ENCODE measurements around the gene DEUP1. TPM values are rescaled to one million over a fixed set of nuclear protein-coding genes. Genes with fewer than 3 reads are reported as not detected.
"Not testable (repeated sequence)": the region's sequence is repeated elsewhere in the genome, so short reads cannot be mapped to it uniquely, and the experiment has no call there.

Gene DEUP1
- total and polyA plus RNA-seq, 9 of the 15 experiments (the other 6 are each of a cell fraction or from before 2014, with no cell fraction given), result 1.4 to 10.9 (median 9.3) TPM

DNA sequence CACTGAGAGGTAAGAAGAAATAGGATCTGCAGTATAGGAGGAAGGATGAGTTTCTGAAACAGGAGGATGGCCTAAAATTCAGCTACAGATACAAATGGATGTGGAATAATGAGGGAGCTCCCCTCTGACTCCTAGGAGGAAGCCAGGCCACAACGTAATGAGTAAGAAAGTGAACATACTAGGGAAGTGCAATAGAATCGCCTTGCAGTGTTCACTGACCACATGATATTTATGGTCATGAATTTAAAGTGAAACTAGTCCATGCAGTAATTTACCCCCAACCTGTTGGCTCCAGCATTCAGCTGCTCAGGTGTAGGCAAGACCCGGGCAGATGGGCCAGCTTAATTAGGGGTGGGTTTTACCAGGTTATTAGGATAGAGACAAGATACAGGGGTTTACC lies 101.7 kb downstream of the DEUP1 start:
- CTCF ChIA-PET (ENCODE audit: low intra/inter-chr PET ratio), result no interaction called here
- in situ Hi-C loops (cut with MboI), result no loop called here

DNA sequence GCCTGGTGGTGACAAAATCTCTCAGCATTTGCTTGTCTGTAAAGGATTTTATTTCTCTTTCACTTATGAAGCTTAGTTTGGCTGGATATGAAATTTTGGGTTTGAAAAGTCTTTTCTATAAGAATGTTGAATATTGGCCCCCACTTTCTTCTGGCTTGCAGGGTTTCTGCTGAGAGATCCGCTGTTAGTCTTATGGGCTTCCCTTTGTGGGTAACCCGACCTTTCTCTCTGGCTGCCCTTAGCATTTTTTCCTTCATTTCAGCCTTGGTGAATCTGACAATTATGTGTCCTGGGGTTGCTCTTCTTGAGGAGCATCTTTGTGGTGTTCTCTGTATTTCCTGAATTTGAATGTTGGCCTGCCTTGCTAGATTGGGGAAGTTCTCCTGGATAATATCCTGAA lies 112.7 kb downstream of the DEUP1 start:
- in situ Hi-C loops (cut with MboI); H3K9ac ChIP-seq (ENCODE audit: insufficient read depth in 1 of 2, low read depth in 2 of 2, low read length in 2 of 2); H3K36me3 ChIP-seq (ENCODE audit: control insufficient read depth, insufficient read depth, low read length); CTCF ChIA-PET (ENCODE audit: low intra/inter-chr PET ratio); ATAC-seq; intact Hi-C loops (cut with micrococcal nuclease); H3K9me1 ChIP-seq (ENCODE audit: control insufficient read depth, insufficient read depth, low read length); BruUV-seq (replicated peaks); POLR2A ChIA-PET; H3K4me2 ChIP-seq (ENCODE audit: insufficient read depth, low read length); H3K4me1 ChIP-seq (replicated peaks in 1 of 2; ENCODE audit: control insufficient read depth in 2 of 2, insufficient read depth in 2 of 2, low read length in 2 of 2); H3K79me2 ChIP-seq (ENCODE audit: control insufficient read depth, insufficient read depth, low read length); H3K9me3 ChIP-seq (replicated peaks; ENCODE audit: control insufficient read depth, insufficient read depth, low read depth, low read length); H4K20me1 ChIP-seq (replicated peaks; ENCODE audit: control insufficient read depth, insufficient read depth, low read length); DNase-seq (ENCODE audit: extremely low read depth in 1 of 4, low spot score in 3 of 4); H3K27ac ChIP-seq (ENCODE audit: extremely low read depth, low read depth, low read length); FAIRE-seq; H3K27me3 ChIP-seq (ENCODE audit: control insufficient read depth in 2 of 2, insufficient read depth in 2 of 2, low read length in 2 of 2); H2AFZ ChIP-seq (ENCODE audit: low read depth, low read length); H3K4me3 ChIP-seq: not testable (repeated sequence)
- 13% methylated on average over 2 of the region's 2 CpGs for whole genome bisulfite sequencing (ENCODE audit: insufficient coverage, low coverage, missing lambda C conversion rate)

More for the DNA sequence above, 101.7 kb downstream of the DEUP1 start:
- POLR2A ChIA-PET, result no interaction called here
- H3K4me1 ChIP-seq (replicated peaks in 1 of 2; ENCODE audit: control insufficient read depth in 2 of 2, insufficient read depth in 2 of 2, low read length in 2 of 2), result no peaks in the 10 kb centered on the region; a peak in 1 of 5 replicates
- BruUV-seq (replicated peaks), result no TSS peak
- H3K27me3 ChIP-seq (ENCODE audit: control insufficient read depth in 2 of 2, insufficient read depth in 2 of 2, low read length in 2 of 2), result no peaks in the 10 kb centered on the region; a peak in 1 of 5 replicates
- H3K9me3 ChIP-seq (replicated peaks; ENCODE audit: control insufficient read depth, insufficient read depth, low read depth, low read length), result no peaks in the 10 kb centered on the region
- TF ChIP-seq HDAC1 (IDR thresholded peaks at IDR 0.05), result no peak
- TF ChIP-seq ZNF124 (CRISPR knock-in tag; IDR thresholded peaks at IDR 0.05), result no peak
- TF ChIP-seq, protein P1, sequence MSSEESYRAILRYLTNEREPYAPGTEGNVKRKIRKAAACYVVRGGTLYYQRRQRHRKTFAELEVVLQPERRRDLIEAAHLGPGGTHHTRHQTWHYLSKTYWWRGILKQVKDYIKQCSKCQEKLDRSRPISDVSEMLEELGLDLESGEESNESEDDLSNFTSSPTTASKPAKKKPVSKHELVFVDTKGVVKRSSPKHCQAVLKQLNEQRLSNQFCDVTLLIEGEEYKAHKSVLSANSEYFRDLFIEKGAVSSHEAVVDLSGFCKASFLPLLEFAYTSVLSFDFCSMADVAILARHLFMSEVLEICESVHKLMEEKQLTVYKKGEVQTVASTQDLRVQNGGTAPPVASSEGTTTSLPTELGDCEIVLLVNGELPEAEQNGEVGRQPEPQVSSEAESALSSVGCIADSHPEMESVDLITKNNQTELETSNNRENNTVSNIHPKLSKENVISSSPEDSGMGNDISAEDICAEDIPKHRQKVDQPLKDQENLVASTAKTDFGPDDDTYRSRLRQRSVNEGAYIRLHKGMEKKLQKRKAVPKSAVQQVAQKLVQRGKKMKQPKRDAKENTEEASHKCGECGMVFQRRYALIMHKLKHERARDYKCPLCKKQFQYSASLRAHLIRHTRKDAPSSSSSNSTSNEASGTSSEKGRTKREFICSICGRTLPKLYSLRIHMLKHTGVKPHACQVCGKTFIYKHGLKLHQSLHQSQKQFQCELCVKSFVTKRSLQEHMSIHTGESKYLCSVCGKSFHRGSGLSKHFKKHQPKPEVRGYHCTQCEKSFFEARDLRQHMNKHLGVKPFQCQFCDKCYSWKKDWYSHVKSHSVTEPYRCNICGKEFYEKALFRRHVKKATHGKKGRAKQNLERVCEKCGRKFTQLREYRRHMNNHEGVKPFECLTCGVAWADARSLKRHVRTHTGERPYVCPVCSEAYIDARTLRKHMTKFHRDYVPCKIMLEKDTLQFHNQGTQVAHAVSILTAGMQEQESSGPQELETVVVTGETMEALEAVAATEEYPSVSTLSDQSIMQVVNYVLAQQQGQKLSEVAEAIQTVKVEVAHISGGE (CRISPR knock-in tag; IDR thresholded peaks at IDR 0.05), result no peak
- TF ChIP-seq BRD9 (IDR thresholded peaks at IDR 0.05; ENCODE audit: low read depth, partially characterized antibody), result no peak
- TF ChIP-seq, protein P2, sequence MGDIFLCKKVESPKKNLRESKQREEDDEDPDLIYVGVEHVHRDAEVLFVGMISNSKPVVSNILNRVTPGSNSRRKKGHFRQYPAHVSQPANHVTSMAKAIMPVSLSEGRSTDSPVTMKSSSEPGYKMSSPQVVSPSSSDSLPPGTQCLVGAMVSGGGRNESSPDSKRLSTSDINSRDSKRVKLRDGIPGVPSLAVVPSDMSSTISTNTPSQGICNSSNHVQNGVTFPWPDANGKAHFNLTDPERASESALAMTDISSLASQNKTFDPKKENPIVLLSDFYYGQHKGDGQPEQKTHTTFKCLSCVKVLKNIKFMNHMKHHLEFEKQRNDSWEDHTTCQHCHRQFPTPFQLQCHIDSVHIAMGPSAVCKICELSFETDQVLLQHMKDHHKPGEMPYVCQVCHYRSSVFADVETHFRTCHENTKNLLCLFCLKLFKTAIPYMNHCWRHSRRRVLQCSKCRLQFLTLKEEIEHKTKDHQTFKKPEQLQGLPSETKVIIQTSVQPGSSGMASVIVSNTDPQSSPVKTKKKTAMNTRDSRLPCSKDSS (IDR thresholded peaks at IDR 0.05; ENCODE audit: low read depth, partially characterized antibody), result no peak
- no peak for TF ChIP-seq ZNF76 (CRISPR knock-in tag; IDR thresholded peaks at IDR 0.05; ENCODE audit: borderline replicate concordance)
- no peak for TF ChIP-seq ZNF121 (CRISPR knock-in tag; conservative IDR thresholded peaks at IDR 0.05)
- TF ChIP-seq BDP1 (IDR thresholded peaks at IDR 0.05; ENCODE audit: insufficient read depth, insufficient read length), result no peak
- TF ChIP-seq MAFG (tag; conservative IDR thresholded peaks at IDR 0.05), result no peak
- no peak for TF ChIP-seq ZNF217 (CRISPR knock-in tag; IDR thresholded peaks at IDR 0.05)
- no peak for TF ChIP-seq TCF7 (IDR thresholded peaks at IDR 0.05; ENCODE audit: borderline replicate concordance)
- no peak for TF ChIP-seq FUS (optimal IDR thresholded peaks at IDR 0.05; ENCODE audit: low read depth, low read length)
- TF ChIP-seq, protein P3, sequence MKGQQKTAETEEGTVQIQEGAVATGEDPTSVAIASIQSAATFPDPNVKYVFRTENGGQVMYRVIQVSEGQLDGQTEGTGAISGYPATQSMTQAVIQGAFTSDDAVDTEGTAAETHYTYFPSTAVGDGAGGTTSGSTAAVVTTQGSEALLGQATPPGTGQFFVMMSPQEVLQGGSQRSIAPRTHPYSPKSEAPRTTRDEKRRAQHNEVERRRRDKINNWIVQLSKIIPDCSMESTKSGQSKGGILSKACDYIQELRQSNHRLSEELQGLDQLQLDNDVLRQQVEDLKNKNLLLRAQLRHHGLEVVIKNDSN (CRISPR knock-in tag; IDR thresholded peaks at IDR 0.05), result no peak
- no peak for TF ChIP-seq CSDE1 (IDR thresholded peaks at IDR 0.05)
- no peak for TF ChIP-seq ZNF212 (CRISPR knock-in tag; IDR thresholded peaks at IDR 0.05)
- H3K36me3 ChIP-seq (ENCODE audit: control insufficient read depth, insufficient read depth, low read length), result no peaks in the 10 kb centered on the region
- DNase-seq (ENCODE audit: extremely low read depth in 1 of 4, low spot score in 3 of 4) (no peak), FAIRE-seq (no peak), ATAC-seq (no peak)
- intact Hi-C loops (cut with micrococcal nuclease), result no loop called here
- no peak overlapping the region for H3K4me2 ChIP-seq (ENCODE audit: insufficient read depth, low read length)
- H3K9me1 ChIP-seq (ENCODE audit: control insufficient read depth, insufficient read depth, low read length), result no peaks in the 10 kb centered on the region
- H3K9ac ChIP-seq (ENCODE audit: insufficient read depth in 1 of 2, low read depth in 2 of 2, low read length in 2 of 2), result no peak overlapping the region
- no peaks in the 10 kb centered on the region for H4K20me1 ChIP-seq (replicated peaks; ENCODE audit: control insufficient read depth, insufficient read depth, low read length)
- H3K27ac ChIP-seq (ENCODE audit: extremely low read depth, low read depth, low read length), result no peak overlapping the region
- H3K79me2 ChIP-seq (ENCODE audit: control insufficient read depth, insufficient read depth, low read length), result no peaks in the 10 kb centered on the region
- 2% methylated on average over 3 of the region's 3 CpGs for WGBS (ENCODE audit: insufficient coverage, low coverage, missing lambda C conversion rate)
- H3K4me3 ChIP-seq, result no peak overlapping the region
- H2AFZ ChIP-seq (ENCODE audit: low read depth, low read length), result no peak overlapping the region
